H1 (cell line): Measurements from ENCODE around the gene ZBTB48. TPM values are rescaled to one million over a fixed set of nuclear protein-coding genes. Genes with fewer than 3 reads are reported as not detected.

Source experiments
- CTCF ChIA-PET: fragments of 300-600 bp; sonication (Branson Sonifier 250); formaldehyde crosslinking; loops from one replicate; lab custom pipeline; 2021; ENCODE audit not compliant: partially characterized antibody; lab: Charles Lee
- POLR2A ChIA-PET: fragments of 300-600 bp; sonication (Branson Sonifier 250); formaldehyde crosslinking; loops from one replicate; lab custom pipeline; 2021; ENCODE audit warnings: inconsistent platforms; ENCODE audit not compliant: partially characterized antibody; lab: Charles Lee
- DNase-seq, 2 experiments: peaks; one replicate each; pipeline versions ENCODE4 v3.0.0 to v3.0.0-alpha.2; 2010 to 2022; ENCODE audit warnings: low spot score in 2 of 2, low read depth in 1 of 2, mixed read lengths in 1 of 2
- FAIRE-seq: peaks from 2 replicates; lab custom pipeline; 2011; peaks lifted over from hg19 to GRCh38; lab: Jason Lieb, UNC
- H2AFZ ChIP-seq: 2 replicates; pipeline ENCODE4 v1.8.1; 2012; ENCODE audit warnings: low read length, inconsistent platforms
- H2AK5ac ChIP-seq: 2 replicates; pipeline ENCODE4 v1.6.1; 2013; ENCODE audit warnings: low read depth, low read length
- H2BK120ac ChIP-seq: replicated peaks from 2 replicates; pipeline ENCODE3; 2013; ENCODE audit warnings: low read depth, low read length, inconsistent platforms
- H2BK12ac ChIP-seq: 2 replicates; pipeline ENCODE4 v1.6.1; 2013; ENCODE audit warnings: low read depth, low read length
- H2BK15ac ChIP-seq: 2 replicates; pipeline ENCODE4 v1.6.1; 2013; ENCODE audit warnings: low read length
- H2BK20ac ChIP-seq: 2 replicates; pipeline ENCODE4 v1.6.1; 2013; ENCODE audit warnings: low read length
- H2BK5ac ChIP-seq: 2 replicates; pipeline ENCODE4 v1.6.1; 2013; ENCODE audit warnings: low read depth, low read length
- H3K14ac ChIP-seq: 2 replicates; pipeline ENCODE4 v1.6.1; 2013; ENCODE audit warnings: inconsistent platforms; ENCODE audit not compliant: insufficient read length
- H3K18ac ChIP-seq: 2 replicates; pipeline ENCODE4 v1.6.1; 2013; ENCODE audit warnings: low read length; ENCODE audit errors: extremely low read depth
- H3K23ac ChIP-seq: 2 replicates; pipeline ENCODE4 v1.6.1; 2013; ENCODE audit warnings: inconsistent platforms; ENCODE audit not compliant: insufficient read length
- H3K23me2 ChIP-seq: 2 replicates; pipeline ENCODE4 v1.6.1; 2013; ENCODE audit warnings: low read depth, low read length
- H3K27ac ChIP-seq: 2 replicates; pipeline ENCODE4 v1.6.1; 2011; ENCODE audit warnings: low read depth, low read length, inconsistent platforms
- H3K27me3 ChIP-seq, 4 experiments: replicated peaks in 1 of 4; 1 replicate in 1 of 4; 2 replicates in 3 of 4; pipeline versions ENCODE4 v1.6.1 to v1.8.1; 2011 to 2013; ENCODE audit warnings: low read length in 3 of 4, mild to moderate bottlenecking in 3 of 4, inconsistent platforms in 2 of 4, mixed read lengths in 2 of 4, moderate library complexity in 1 of 4; ENCODE audit not compliant: control insufficient read depth in 3 of 4, insufficient read depth in 3 of 4; ENCODE audit errors: extremely low read depth in 1 of 4
- H3K36me3 ChIP-seq, 4 experiments: 2 replicates each; pipeline versions ENCODE4 v1.6.1 to v1.8.1; 2011 to 2013; ENCODE audit warnings: mild to moderate bottlenecking in 4 of 4, low read length in 3 of 4, moderate library complexity in 2 of 4, control low read depth in 1 of 4, inconsistent platforms in 1 of 4; ENCODE audit not compliant: insufficient read depth in 4 of 4, control insufficient read depth in 2 of 4
- H3K4ac ChIP-seq: replicated peaks from 2 replicates; pipeline ENCODE3; 2013; ENCODE audit warnings: low read length, low read depth, mixed read lengths, inconsistent platforms; ENCODE audit not compliant: insufficient read length
- H3K4me1 ChIP-seq, 4 experiments: replicated peaks in 1 of 4; 1 replicate in 1 of 4; 2 replicates in 3 of 4; pipeline versions ENCODE4 v1.6.1 to v1.8.1; 2011 to 2013; ENCODE audit warnings: low read length in 3 of 4, inconsistent platforms in 2 of 4, mixed read lengths in 1 of 4; ENCODE audit not compliant: insufficient read depth in 4 of 4, control insufficient read depth in 3 of 4
- H3K4me2 ChIP-seq, 2 experiments: 2 replicates each; pipeline versions ENCODE4 v1.6.1 to v1.8.1; 2011 to 2013; ENCODE audit warnings: low read depth in 2 of 2, low read length in 2 of 2, control low read depth in 1 of 2, inconsistent platforms in 1 of 2, mild to moderate bottlenecking in 1 of 2; ENCODE audit not compliant: insufficient read depth in 1 of 2
- H3K4me3 ChIP-seq, 4 experiments: fragments of 200-600, 300-600 bp in 1 of 4; sonication (generic), shearing (Covaris generic), sonication (Bioruptor Twin) in 1 of 4; 2 replicates each; pipeline versions ENCODE4 v1.5.1 to v1.8.1; 2011 to 2016; ENCODE audit warnings: low read length in 4 of 4, low read depth in 3 of 4, control low read depth in 2 of 4, inconsistent platforms in 2 of 4, mild to moderate bottlenecking in 2 of 4, mixed read lengths in 1 of 4, moderate library complexity in 1 of 4; ENCODE audit not compliant: insufficient read depth in 2 of 4; ENCODE audit errors: extremely low read depth in 1 of 4
- H3K56ac ChIP-seq: replicated peaks from 2 replicates; pipeline ENCODE3; 2013; ENCODE audit warnings: low read depth, mild to moderate bottlenecking, mixed read lengths, low read length, inconsistent platforms; ENCODE audit not compliant: insufficient read length
- H3K79me1 ChIP-seq: 2 replicates; pipeline ENCODE4 v1.6.1; 2013; ENCODE audit warnings: low read depth, low read length, control low read depth
- H3K79me2 ChIP-seq, 2 experiments: 2 replicates each; pipeline versions ENCODE4 v1.6.1 to v1.8.1; 2012 to 2013; ENCODE audit warnings: low read length in 2 of 2, mild to moderate bottlenecking in 2 of 2, inconsistent platforms in 1 of 2; ENCODE audit not compliant: insufficient read depth in 2 of 2, control insufficient read depth in 1 of 2
- H3K9ac ChIP-seq, 4 experiments: replicated peaks in 1 of 4; 1 replicate in 1 of 4; 2 replicates in 3 of 4; pipeline versions ENCODE4 v1.6.1 to v1.8.1; 2011 to 2013; ENCODE audit warnings: low read depth in 3 of 4, low read length in 3 of 4, control low read depth in 2 of 4, mild to moderate bottlenecking in 2 of 4, moderate library complexity in 2 of 4, inconsistent platforms in 1 of 4; ENCODE audit errors: extremely low read depth in 1 of 4
- H3K9me3 ChIP-seq, 2 experiments: 2 replicates each; pipeline versions ENCODE4 v1.6.1 to v1.8.1; 2012 to 2013; ENCODE audit warnings: mild to moderate bottlenecking in 2 of 2, moderate library complexity in 2 of 2, control low read depth in 1 of 2, inconsistent platforms in 1 of 2, low read depth in 1 of 2, low read length in 1 of 2, mixed read lengths in 1 of 2; ENCODE audit not compliant: insufficient read depth in 2 of 2
- H4K20me1 ChIP-seq, 2 experiments: replicated peaks in 1 of 2; 2 replicates each; pipeline versions ENCODE3 to v1.8.1; 2011 to 2013; ENCODE audit warnings: inconsistent platforms in 2 of 2, low read length in 2 of 2, mild to moderate bottlenecking in 1 of 2; ENCODE audit not compliant: insufficient read depth in 2 of 2, control insufficient read depth in 1 of 2
- H4K5ac ChIP-seq: 2 replicates; pipeline ENCODE4 v1.6.1; 2013; ENCODE audit warnings: low read length, low read depth, mixed read lengths, inconsistent platforms; ENCODE audit not compliant: insufficient read length
- H4K8ac ChIP-seq: 2 replicates; pipeline ENCODE4 v1.8.0; 2013; ENCODE audit warnings: mild to moderate bottlenecking, moderate library complexity, low read length, inconsistent platforms; ENCODE audit not compliant: insufficient read depth; ENCODE audit errors: extremely low read depth
- H4K91ac ChIP-seq: replicated peaks from 2 replicates; pipeline ENCODE3; 2013; ENCODE audit warnings: low read length, mixed read lengths, inconsistent platforms; ENCODE audit not compliant: insufficient read length
- BACH1 ChIP-seq: IDR thresholded peaks from 2 replicates; pipeline ENCODE4 v1.6.1; 2012; ENCODE audit warnings: low read length, improper control_type of control experiment
- JUN ChIP-seq: IDR thresholded peaks from 2 replicates; pipeline ENCODE4 v1.6.1; 2011; ENCODE audit warnings: low read depth, mild to moderate bottlenecking, improper control_type of control experiment, low read length
- WGBS, 2 experiments: shearing (Covaris generic) in 1 of 2; methylation state at CpG; one replicate each; pipeline versions ENCODE4 v1.1.6 to v1.1.7; 2013 to 2015; ENCODE audit warnings: low lambda C conversion rate in 2 of 2, mixed read lengths in 2 of 2, inconsistent platforms in 1 of 2, low coverage in 1 of 2, missing lambda C conversion rate in 1 of 2; ENCODE audit not compliant: insufficient replicate concordance in 2 of 2, insufficient coverage in 1 of 2, insufficient read length in 1 of 2; ENCODE audit errors: extremely low coverage in 1 of 2, missing lambda C conversion rate in 1 of 2; 5-methylcytosine and 5-hydroxymethylcytosine counted together
- polyA plus RNA-seq, 7 experiments: library from polyadenylated mRNA; depleted of rRNA in 3 of 7; stranded (reverse) in 5 of 7; unstranded in 2 of 7; fragments of >200 nt in 5 of 7; fragments of 200-250 nt in 2 of 7; gene quantifications; 1 replicate in 5 of 7; 2 replicates in 1 of 7; 4 replicates in 1 of 7; pipeline versions ENCODE4 v1.2.1 to v1.2.3, GENCODE V29; 2011 to 2013; ENCODE audit warnings: missing spikeins in 2 of 7, mixed read lengths in 2 of 7
- total RNA-seq: library from RNA; stranded (reverse); fragmentation: NEBNext Ultra II Directional; extraction: Animal tissue kit (Norgen Biotek cat#: 25700); gene quantifications from 2 replicates; pipeline ENCODE4 v1.2.1, GENCODE V29; 2021

The ZBTB48 gene
- total and polyA plus RNA-seq, 2 of the 8 experiments (the other 6 are each of a cell fraction or from before 2014, with no cell fraction given), result 28.2 to 28.8 TPM

DNA sequence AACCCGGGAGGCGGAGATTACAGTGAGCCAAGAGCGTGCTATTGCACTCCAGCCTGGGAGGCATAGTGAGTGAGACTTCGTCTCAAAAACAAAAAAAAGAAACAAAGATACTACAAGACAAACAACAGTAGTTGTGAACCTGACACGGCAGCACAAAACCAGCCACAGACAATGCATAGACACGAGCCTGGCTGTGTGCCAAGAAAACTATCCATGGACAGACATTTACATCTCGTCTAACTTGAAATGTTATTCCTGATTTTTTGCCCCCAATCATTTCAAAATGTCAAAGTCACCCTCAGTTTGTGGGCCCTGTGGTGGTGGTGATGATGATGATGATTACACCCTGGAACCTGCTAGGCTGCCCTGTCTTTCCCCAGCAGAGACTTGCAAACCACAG is 16.6 kb downstream of the ZBTB48 start:
- Histone ChIP-seq H2BK20ac (no peak overlapping the region), H3K23ac (no peak overlapping the region), H3K4me3 (no peak overlapping the region), H3K79me2 (peaks cover 13 to 45% of the 10 kb centered on the region in 2 experiments; a peak in 3 of 4 replicates), H3K4ac (no peak overlapping the region), H3K56ac (no peak overlapping the region), H3K4me2 (no peak overlapping the region), H2BK12ac (no peak overlapping the region), H3K4me1 (peaks cover 0 to 6% (median 4%) of the 10 kb centered on the region in 4 experiments; a peak in 3 of 7 replicates), H4K5ac (no peak overlapping the region), H2BK5ac (no peak overlapping the region), H3K18ac (no peak overlapping the region), H3K14ac (no peak overlapping the region), H3K27me3 (no peaks in the 10 kb centered on the region; a peak in 1 of 7 replicates), H3K23me2 (peaks cover 8% of the 10 kb centered on the region; the same call in 1 of the 2 replicates), H2BK15ac (no peak overlapping the region), H3K9me3 (no peaks in the 10 kb centered on the region), H2AFZ (no peak overlapping the region), H4K8ac (no peak overlapping the region), H3K9ac (no peak overlapping the region), H3K36me3 (peaks cover 10 to 41% (median 37%) of the 10 kb centered on the region in 4 experiments), H2AK5ac (no peak overlapping the region), H4K91ac (no peak overlapping the region), H2BK120ac (no peak overlapping the region), H3K79me1 (peaks cover 14% of the 10 kb centered on the region), H3K27ac (no peak overlapping the region), H4K20me1 (peaks cover 27 to 51% of the 10 kb centered on the region in 2 experiments)
- FAIRE-seq, result no peak
- ChIA-PET POLR2A (interaction anchor here (0.7 to 10.8 kb wide), 3 partner anchors 10 to 134 kb away, joined by 3 to 196 read pairs (median 175); partner anchors contain the start of genes THAP3 and ZBTB48), CTCF (interaction anchor here (0.5 kb wide), 1 partner anchor 55 kb away, joined by 3 read pairs; no protein-coding TSS in a partner anchor)
- 94% methylated on average over 7 of the region's 7 CpGs; no CpG with 5 or more reads in 1 of the 2 experiments for WGBS, 2 experiments
- TF ChIP-seq JUN (no peak), BACH1 (no peak)
- DNase-seq, result no peak
